ENCODE measurements around the gene SMARCA2.

The SMARCA2 gene

GRCh38 chr9:2012347-2012746, 2.8 kb upstream of the SMARCA2 start:
- H3K27me3 ChIP-seq (ENCODE audit: insufficient read depth, poor library complexity, severe bottlenecking), result no peaks in the 10 kb centered on the region
- DNase-seq (ENCODE audit: low spot score), result no peak
- no peak overlapping the region for H3K4me3 ChIP-seq (ENCODE audit: severe bottlenecking)
- H3K9me3 ChIP-seq (ENCODE audit: severe bottlenecking), result no peaks in the 10 kb centered on the region
- no peak for ATAC-seq (ENCODE audit: low read depth)
- no peak for TF ChIP-seq CTCF (IDR thresholded peaks at IDR 0.05; ENCODE audit: poor library complexity, severe bottlenecking)
- H3K4me1 ChIP-seq (ENCODE audit: insufficient read depth, poor library complexity, severe bottlenecking), result no peaks in the 10 kb centered on the region
- no peaks in the 10 kb centered on the region for H3K36me3 ChIP-seq (ENCODE audit: low read depth)
- H3K27ac ChIP-seq (ENCODE audit: poor library complexity, severe bottlenecking), result no peak overlapping the region

GRCh38 chr9:2013743-2014475, 1.2 kb upstream of the SMARCA2 start:
- TF ChIP-seq CTCF (IDR thresholded peaks at IDR 0.05; ENCODE audit: poor library complexity, severe bottlenecking), result no peak

GRCh38 chr9:2015581-2016407, 647 bp downstream of the SMARCA2 start:
- H3K4me3 ChIP-seq (ENCODE audit: severe bottlenecking), result peak overlapping the region; percentile 62
- TF ChIP-seq CTCF (IDR thresholded peaks at IDR 0.05; ENCODE audit: poor library complexity, severe bottlenecking), result no peak
- ATAC-seq (ENCODE audit: low read depth) (peak; percentile 1), DNase-seq (ENCODE audit: low spot score) (peak; percentile 60)
- no peaks in the 10 kb centered on the region for H3K9me3 ChIP-seq (ENCODE audit: severe bottlenecking)
- peaks cover 5% of the 10 kb centered on the region for H3K4me1 ChIP-seq (ENCODE audit: insufficient read depth, poor library complexity, severe bottlenecking)
- no peaks in the 10 kb centered on the region for H3K36me3 ChIP-seq (ENCODE audit: low read depth)
- peak overlapping the region; percentile 77 for H3K27ac ChIP-seq (ENCODE audit: poor library complexity, severe bottlenecking)
- no peaks in the 10 kb centered on the region for H3K27me3 ChIP-seq (ENCODE audit: insufficient read depth, poor library complexity, severe bottlenecking)

More at GRCh38 chr9:2013743-2014475, 1.2 kb upstream of the SMARCA2 start:
- DNase-seq (ENCODE audit: low spot score) (no peak), ATAC-seq (ENCODE audit: low read depth) (no peak)
- no peaks in the 10 kb centered on the region for H3K36me3 ChIP-seq (ENCODE audit: low read depth)
- peak overlapping the region; percentile 62 for H3K4me3 ChIP-seq (ENCODE audit: severe bottlenecking)
- no peaks in the 10 kb centered on the region for H3K9me3 ChIP-seq (ENCODE audit: severe bottlenecking)
- H3K27ac ChIP-seq (ENCODE audit: poor library complexity, severe bottlenecking), result peak overlapping the region; percentile 77
- H3K27me3 ChIP-seq (ENCODE audit: insufficient read depth, poor library complexity, severe bottlenecking), result no peaks in the 10 kb centered on the region
- H3K4me1 ChIP-seq (ENCODE audit: insufficient read depth, poor library complexity, severe bottlenecking), result peaks cover 5% of the 10 kb centered on the region

GRCh38 chr9:2016408-2017330, 1.5 kb downstream of the SMARCA2 start:
- H3K4me1 ChIP-seq (ENCODE audit: insufficient read depth, poor library complexity, severe bottlenecking), result peaks cover 5% of the 10 kb centered on the region
- H3K4me3 ChIP-seq (ENCODE audit: severe bottlenecking), result peak overlapping the region; percentile 62
- H3K27me3 ChIP-seq (ENCODE audit: insufficient read depth, poor library complexity, severe bottlenecking), result no peaks in the 10 kb centered on the region
- H3K36me3 ChIP-seq (ENCODE audit: low read depth), result no peaks in the 10 kb centered on the region
- DNase-seq (ENCODE audit: low spot score) (peak; percentile 70), ATAC-seq (ENCODE audit: low read depth) (peak; percentile 37)
- no peaks in the 10 kb centered on the region for H3K9me3 ChIP-seq (ENCODE audit: severe bottlenecking)
- H3K27ac ChIP-seq (ENCODE audit: poor library complexity, severe bottlenecking), result peak overlapping the region; percentile 77
- TF ChIP-seq CTCF (IDR thresholded peaks at IDR 0.05; ENCODE audit: poor library complexity, severe bottlenecking), result no peak
